ENCODE measurements around the gene SNTN. TPM values are rescaled to one million over a fixed set of nuclear protein-coding genes. Genes with fewer than 3 reads are reported as not detected.

SNTN gene
- total and polyA plus RNA-seq, 2 experiments from 2014 or later, result 0.70 TPM; not detected in 1

DNA sequence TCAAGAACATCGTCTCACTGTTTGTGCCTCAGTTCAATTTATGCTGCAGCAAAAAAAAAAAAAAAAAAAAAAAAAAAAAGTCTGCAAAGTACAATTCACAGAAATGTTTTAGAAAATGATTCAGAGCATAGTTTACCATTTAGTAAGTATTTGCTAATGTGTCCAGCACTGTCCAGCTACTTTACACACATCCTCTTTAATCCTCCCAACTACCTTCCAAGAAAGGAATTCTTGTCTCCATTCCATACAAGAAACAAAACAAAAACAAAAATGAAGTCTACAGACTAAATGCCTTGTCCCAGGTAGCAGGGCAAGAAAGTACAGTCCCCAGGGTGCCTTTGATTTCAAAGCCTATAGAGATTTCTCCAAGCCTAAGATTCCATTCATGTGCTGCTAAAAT is 38.9 kb upstream of the SNTN start (continued):
- TF ChIP-seq, protein P1, sequence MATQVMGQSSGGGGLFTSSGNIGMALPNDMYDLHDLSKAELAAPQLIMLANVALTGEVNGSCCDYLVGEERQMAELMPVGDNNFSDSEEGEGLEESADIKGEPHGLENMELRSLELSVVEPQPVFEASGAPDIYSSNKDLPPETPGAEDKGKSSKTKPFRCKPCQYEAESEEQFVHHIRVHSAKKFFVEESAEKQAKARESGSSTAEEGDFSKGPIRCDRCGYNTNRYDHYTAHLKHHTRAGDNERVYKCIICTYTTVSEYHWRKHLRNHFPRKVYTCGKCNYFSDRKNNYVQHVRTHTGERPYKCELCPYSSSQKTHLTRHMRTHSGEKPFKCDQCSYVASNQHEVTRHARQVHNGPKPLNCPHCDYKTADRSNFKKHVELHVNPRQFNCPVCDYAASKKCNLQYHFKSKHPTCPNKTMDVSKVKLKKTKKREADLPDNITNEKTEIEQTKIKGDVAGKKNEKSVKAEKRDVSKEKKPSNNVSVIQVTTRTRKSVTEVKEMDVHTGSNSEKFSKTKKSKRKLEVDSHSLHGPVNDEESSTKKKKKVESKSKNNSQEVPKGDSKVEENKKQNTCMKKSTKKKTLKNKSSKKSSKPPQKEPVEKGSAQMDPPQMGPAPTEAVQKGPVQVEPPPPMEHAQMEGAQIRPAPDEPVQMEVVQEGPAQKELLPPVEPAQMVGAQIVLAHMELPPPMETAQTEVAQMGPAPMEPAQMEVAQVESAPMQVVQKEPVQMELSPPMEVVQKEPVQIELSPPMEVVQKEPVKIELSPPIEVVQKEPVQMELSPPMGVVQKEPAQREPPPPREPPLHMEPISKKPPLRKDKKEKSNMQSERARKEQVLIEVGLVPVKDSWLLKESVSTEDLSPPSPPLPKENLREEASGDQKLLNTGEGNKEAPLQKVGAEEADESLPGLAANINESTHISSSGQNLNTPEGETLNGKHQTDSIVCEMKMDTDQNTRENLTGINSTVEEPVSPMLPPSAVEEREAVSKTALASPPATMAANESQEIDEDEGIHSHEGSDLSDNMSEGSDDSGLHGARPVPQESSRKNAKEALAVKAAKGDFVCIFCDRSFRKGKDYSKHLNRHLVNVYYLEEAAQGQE (IDR thresholded peaks at IDR 0.05; ENCODE audit: unreplicated experiment), result no peak
- TF ChIP-seq NANOG (IDR thresholded peaks at IDR 0.05; ENCODE audit: borderline replicate concordance), result no peak
- no peak for TF ChIP-seq ZNF114 (CRISPR knock-in tag; IDR thresholded peaks at IDR 0.05)

GRCh38 chr3:63617391-63617790 is 35.1 kb upstream of the SNTN start:
- no peak overlapping the region for H3K4me2 ChIP-seq
- peak overlapping the region; percentile 12; the same call in 1 of the 2 replicates for H2AFZ ChIP-seq
- no peak for ATAC-seq
- no peaks in the 10 kb centered on the region for H3K27me3 ChIP-seq (ENCODE audit: insufficient read depth)
- Mint-ChIP-seq H3K27me3 (ENCODE audit: insufficient read depth, low read depth, poor library complexity) (no peaks in the 10 kb centered on the region), H3K27ac (no peak overlapping the region), H3K4me3 (no peak overlapping the region), H3K4me1 (peaks cover 10% of the 10 kb centered on the region), H3K9me3 (no peaks in the 10 kb centered on the region), H3K36me3 (ENCODE audit: low read depth) (no peaks in the 10 kb centered on the region)
- no peaks in the 10 kb centered on the region; the same call in 1 of the 2 replicates for H3K4me1 ChIP-seq (ENCODE audit: insufficient read depth)
- H3K4me3 ChIP-seq, result no peak overlapping the region
- H3K27ac ChIP-seq (ENCODE audit: low read depth), result no peak overlapping the region
- no peaks in the 10 kb centered on the region for H4K20me1 ChIP-seq (replicated peaks; ENCODE audit: insufficient read depth)
- no peak for DNase-seq (ENCODE audit: low spot score)
- peaks cover 5% of the 10 kb centered on the region; the same call in 1 of the 2 replicates for H3K9me2 ChIP-seq (ENCODE audit: insufficient read depth)
- H3K36me3 ChIP-seq (ENCODE audit: insufficient read depth), result no peaks in the 10 kb centered on the region
- H3K79me2 ChIP-seq (replicated peaks; ENCODE audit: insufficient read depth), result no peaks in the 10 kb centered on the region
- H3F3A ChIP-seq (replicated peaks; ENCODE audit: low read depth), result no peaks in the 10 kb centered on the region
- TF ChIP-seq ZNF114 (CRISPR knock-in tag; IDR thresholded peaks at IDR 0.05), result no peak
- TF ChIP-seq CREB1 (CRISPR knock-in tag; IDR thresholded peaks at IDR 0.05; ENCODE audit: low read depth), result no peak
- TF ChIP-seq CTCF (conservative IDR thresholded peaks at IDR 0.05; ENCODE audit: low read depth in 2 of 2), result no peak
- no peak for TF ChIP-seq POLR2AphosphoS5 (IDR thresholded peaks at IDR 0.05; ENCODE audit: low read depth)
- TF ChIP-seq STAT1 (IDR thresholded peaks at IDR 0.05; ENCODE audit: unreplicated experiment), result no peak
- TF ChIP-seq ZNF462 (CRISPR knock-in tag; IDR thresholded peaks at IDR 0.05), result no peak
- TF ChIP-seq, protein P1 (IDR thresholded peaks at IDR 0.05; ENCODE audit: unreplicated experiment), result no peak
- no peak for TF ChIP-seq NANOG (IDR thresholded peaks at IDR 0.05; ENCODE audit: borderline replicate concordance)
- TF ChIP-seq ZNF331 (CRISPR knock-in tag; IDR thresholded peaks at IDR 0.05; ENCODE audit: low read depth), result no peak
- no peak for TF ChIP-seq EZH2 (IDR thresholded peaks at IDR 0.05; ENCODE audit: low read depth, unreplicated experiment)
